SU-DHL-6 (cell line): ENCODE results near the gene KCNH8.

Experiments
- CTCF ChIP-seq: fragments of 200-600 bp; sonication (generic); IDR thresholded peaks from one replicate; pipeline ENCODE4 v1.5.1; 2017; ENCODE audit warnings: antibody characterized with exemption, mild to moderate bottlenecking, low read length, moderate library complexity; ENCODE audit not compliant: insufficient read depth, poor library complexity, severe bottlenecking
- EZH2phosphoT487 ChIP-seq: fragments of 200-600 bp; sonication (generic), shearing (Covaris generic); conservative IDR thresholded peaks from 2 replicates; pipeline ENCODE4 v1.6.1; 2018; ENCODE audit warnings: mild to moderate bottlenecking, antibody characterized with exemption, low read length, moderate library complexity, mixed read lengths

GRCh38 chr3:19346759-19347158 is 198.4 kb downstream of the KCNH8 start:
- TF ChIP-seq CTCF: no peak
- TF ChIP-seq EZH2phosphoT487: no peak
